Loucy (cell line): Measurements from ENCODE around the gene SNX27.

ENCODE experiments used
- CTCF ChIP-seq: fragments of 200-600 bp; sonication (generic); conservative IDR thresholded peaks from 2 replicates; pipeline ENCODE4 v1.5.1; 2014; ENCODE audit warnings: mild to moderate bottlenecking, antibody characterized with exemption, low read length
- EZH2phosphoT487 ChIP-seq: fragments of 200-600 bp; IDR thresholded peaks from 2 replicates; pipeline ENCODE4 v1.6.1; 2018; ENCODE audit warnings: antibody characterized with exemption, mild to moderate bottlenecking, moderate library complexity, borderline replicate concordance

DNA sequence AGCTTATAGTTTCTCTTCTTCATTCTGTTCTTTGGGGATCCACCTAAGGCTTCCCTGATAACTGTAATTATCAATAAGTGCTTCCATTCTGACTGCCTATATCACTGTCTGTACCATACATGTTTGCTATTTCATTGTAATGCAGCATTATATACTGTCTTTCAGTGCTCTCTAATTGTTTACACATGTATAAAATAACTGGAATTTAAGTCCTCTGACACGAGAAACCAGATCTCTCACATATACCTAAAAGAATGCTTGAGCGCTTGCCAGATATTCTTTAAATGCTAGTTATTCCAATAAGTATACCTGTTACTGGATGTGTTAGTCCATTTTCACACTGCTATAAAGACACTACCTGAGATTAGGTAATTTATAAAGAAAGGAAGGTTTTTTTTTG, 70.1 kb downstream of the SNX27 start:
- TF ChIP-seq CTCF, result no peak
- TF ChIP-seq EZH2phosphoT487, result no peak
